ENCODE results near the gene POU4F1.
A peak's percentile ranks its signal among the peaks of the same experiment; 100 is the strongest.
"Not testable (repeated sequence)": the region's sequence is repeated elsewhere in the genome, so short reads cannot be mapped to it uniquely, and the experiment has no call there.

The POU4F1 gene

GRCh38 chr13:78603240-78603957 is at the start of gene POU4F1:
POU4F1 (minus strand) TSS chr13:78603552; CDS start chr13:78603326, 226 bp downstream.
- peak; percentile 34 for DNase-seq

- no peak for DNase-seq
These were observed 49.3 kb upstream of the POU4F1 start for GRCh38 chr13:78652651-78653050.

GRCh38 chr13:78650717-78651083 is 47.3 kb upstream of the POU4F1 start:
- no peak for DNase-seq

- DNase-seq: no peak
These were observed 46.8 kb upstream of the POU4F1 start for GRCh38 chr13:78649997-78650716.

- not testable (repeated sequence) for DNase-seq
These were observed 43.8 kb upstream of the POU4F1 start for GRCh38 chr13:78647109-78647678.

GRCh38 chr13:78638216-78638615 is 34.9 kb upstream of the POU4F1 start:
- no peak for DNase-seq

- no peak for DNase-seq
These were observed 33.1 kb upstream of the POU4F1 start for GRCh38 chr13:78636495-78636894.

GRCh38 chr13:78632996-78633395 is 29.6 kb upstream of the POU4F1 start:
- DNase-seq: no peak

GRCh38 chr13:78631077-78631476 is 27.7 kb upstream of the POU4F1 start:
- DNase-seq: no peak

- no peak for DNase-seq
These were observed 27.2 kb upstream of the POU4F1 start for GRCh38 chr13:78630511-78630910.

GRCh38 chr13:78625384-78625783 is 22.0 kb upstream of the POU4F1 start:
- no peak for DNase-seq

GRCh38 chr13:78623132-78623531 is 19.8 kb upstream of the POU4F1 start:
- DNase-seq: no peak

- no peak for DNase-seq
These were observed 17.7 kb upstream of the POU4F1 start for GRCh38 chr13:78620936-78621470.

- DNase-seq: no peak
These were observed 15.1 kb upstream of the POU4F1 start for GRCh38 chr13:78618411-78618810.

- no peak for DNase-seq
These were observed 7.7 kb upstream of the POU4F1 start for GRCh38 chr13:78611040-78611439.

- DNase-seq: no peak
These were observed 7.1 kb upstream of the POU4F1 start for GRCh38 chr13:78610381-78610883.

- no peak for DNase-seq
These were observed 6.3 kb upstream of the POU4F1 start for GRCh38 chr13:78609464-78610205.

- DNase-seq: no peak
These were observed 5.5 kb upstream of the POU4F1 start for GRCh38 chr13:78608688-78609463.

GRCh38 chr13:78608252-78608687 is 4.9 kb upstream of the POU4F1 start:
- no peak for DNase-seq

GRCh38 chr13:78607409-78608251 is 4.3 kb upstream of the POU4F1 start:
- DNase-seq: no peak

Measured in fibroblast of skin of right biceps (primary cell).